Pons (tissue), 1 donor: ENCODE data around the gene HMG20A.

Source experiments
- DNase-seq: peaks from one replicate; pipeline ENCODE4 v3.0.0-alpha.2; 2016; ENCODE audit warnings: low spot score

The HMG20A gene

DNA sequence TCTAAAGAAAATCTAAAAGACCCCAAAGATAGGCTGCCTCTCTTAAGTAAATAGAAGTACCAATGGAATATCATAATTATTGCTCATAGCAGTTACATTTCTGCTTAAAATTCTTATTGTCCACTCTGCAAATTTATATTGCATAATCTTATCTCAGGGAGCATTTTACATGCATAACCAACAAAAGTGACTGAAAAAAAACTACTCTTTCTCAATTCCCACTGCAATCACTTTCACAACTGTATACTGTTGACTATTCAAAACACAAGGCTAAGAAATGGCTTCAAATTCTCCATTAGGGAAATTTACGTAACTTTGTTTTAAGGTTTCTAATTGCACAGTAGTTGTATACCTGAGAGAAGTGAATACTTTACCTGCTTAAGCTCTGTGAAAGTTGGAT, 56.3 kb downstream of the HMG20A start:
- DNase-seq = no peak

DNA sequence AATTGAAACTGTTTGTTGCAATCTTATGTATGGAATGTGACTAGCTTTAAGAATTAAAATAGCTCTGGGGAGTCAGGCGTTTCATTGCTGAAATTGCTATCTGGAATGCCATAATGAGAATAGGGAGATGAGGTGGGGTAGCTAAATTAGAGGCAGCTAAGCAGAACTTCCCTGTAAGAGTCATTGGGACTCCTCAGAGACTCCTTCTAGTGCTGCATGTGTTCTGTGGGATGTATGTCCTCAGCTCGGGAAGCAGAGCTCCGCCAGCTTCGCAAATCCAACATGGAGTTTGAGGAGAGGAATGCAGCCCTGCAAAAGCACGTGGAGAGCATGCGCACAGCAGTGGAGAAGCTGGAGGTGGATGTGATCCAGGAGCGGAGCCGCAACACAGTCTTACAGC, 57.4 kb downstream of the HMG20A start:
- no peak for DNase-seq

GRCh38 chr15:77479015-77479414, 58.3 kb downstream of the HMG20A start:
- DNase-seq = no peak

DNA sequence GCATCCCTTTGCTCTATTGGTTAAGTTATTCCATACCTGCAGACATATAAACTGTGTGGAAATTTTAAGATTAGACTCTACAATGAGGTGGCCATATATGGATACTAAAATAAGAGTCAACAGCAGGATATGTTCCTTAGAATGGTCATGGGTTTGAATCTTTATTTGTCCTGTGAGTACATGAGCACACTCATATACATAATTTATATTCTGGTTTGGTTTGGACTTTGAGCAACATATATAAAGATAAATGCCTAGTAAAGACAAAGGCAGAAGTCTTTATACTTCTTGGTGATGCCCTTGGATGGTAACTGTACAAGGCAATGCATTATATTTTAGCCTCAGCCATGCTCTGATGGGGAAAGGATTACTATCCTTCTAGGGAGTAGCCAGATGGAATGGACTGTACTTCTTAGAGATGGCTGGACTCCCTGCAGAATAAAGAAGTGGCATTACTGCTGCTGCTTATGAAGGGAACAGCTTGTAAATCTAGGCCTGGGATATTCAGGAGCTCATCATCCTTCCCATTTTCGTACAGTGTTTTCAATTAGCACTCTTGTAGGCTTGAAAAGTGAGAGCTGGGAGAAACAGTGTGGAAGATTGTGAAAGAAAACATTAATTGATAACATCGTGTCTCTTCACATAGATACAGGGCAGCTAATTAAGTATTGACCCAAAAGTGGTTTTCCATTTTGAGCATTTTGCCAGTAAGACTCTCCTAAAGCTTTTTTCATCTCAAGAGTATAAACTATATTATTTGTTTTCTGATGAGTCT, 60.4 kb downstream of the HMG20A start:
- DNase-seq = no peak

DNA sequence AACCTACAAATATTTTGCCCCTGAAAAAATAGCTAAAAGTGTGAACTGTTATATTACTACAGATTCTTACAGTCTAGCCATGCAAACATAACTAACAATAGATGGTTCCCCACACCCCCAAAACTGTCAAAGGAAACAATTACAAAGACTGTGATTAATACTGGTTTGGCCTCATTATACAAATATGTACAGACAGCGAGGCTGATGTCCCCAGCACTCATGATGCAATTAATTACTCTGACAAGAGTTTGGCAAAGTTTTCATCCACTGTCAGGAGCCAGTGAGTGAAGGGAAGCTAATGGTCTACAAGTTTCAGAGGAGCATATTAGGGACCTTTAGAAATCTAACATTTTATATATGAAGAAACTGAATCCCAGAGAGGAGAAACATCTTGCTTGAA, 61.0 kb downstream of the HMG20A start:
- no peak for DNase-seq

- DNase-seq = no peak
Observed at GRCh38 chr15:77482570-77482969, 61.9 kb downstream of the HMG20A start.

DNA sequence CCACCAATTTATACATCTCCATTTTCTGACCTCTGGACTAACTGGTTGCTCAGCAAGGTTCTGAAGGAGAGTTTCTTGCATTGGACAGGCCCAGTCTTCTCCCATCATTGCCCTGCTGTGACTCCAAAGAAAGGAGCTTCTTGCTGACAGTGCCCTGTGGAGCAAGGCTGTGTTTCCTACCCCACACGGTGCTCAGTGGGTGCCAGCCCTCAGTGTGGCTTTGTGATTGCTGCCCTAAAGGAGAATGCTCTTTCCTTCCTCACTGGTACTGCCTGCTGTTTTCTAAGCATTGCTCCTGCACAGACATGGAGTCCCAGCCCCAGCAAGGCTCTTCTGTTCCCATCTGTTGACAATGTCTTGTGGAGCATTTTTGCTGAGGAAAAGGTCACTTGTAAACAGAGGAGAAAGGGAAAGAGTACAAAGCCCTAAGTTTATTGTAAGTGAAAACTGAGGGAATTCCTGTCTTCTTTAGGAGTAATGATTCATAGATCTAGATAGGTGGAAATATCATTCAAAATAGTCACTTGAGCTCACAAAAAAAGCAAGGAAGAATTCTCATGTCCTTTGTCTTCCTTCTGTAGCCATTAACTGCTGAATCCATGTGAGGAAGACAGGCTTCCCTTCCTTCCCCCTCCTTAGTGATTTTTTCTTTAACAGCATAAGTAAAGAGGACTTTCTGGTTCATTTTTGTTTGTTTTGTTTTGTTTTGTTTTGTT, 62.9 kb downstream of the HMG20A start:
- DNase-seq = no peak

DNA sequence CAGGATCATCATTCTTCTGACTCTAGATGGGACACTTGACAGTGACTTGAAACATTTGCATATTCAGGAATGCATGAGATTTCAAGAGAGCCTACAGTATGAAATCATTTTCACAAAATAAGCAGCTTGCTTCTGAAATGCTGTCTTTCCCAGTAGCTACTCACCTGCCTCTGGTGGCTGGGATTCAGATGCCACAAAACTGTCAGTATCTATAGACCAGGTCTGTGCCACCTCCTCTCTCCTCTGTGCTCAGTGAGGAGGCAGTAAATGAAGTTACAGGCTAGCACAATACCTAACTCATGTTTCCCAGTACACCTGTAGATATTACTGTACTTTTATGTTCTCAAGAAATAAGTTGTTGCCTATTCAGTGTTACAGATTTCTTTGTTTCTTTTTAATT, 64.3 kb downstream of the HMG20A start:
- no peak for DNase-seq

DNA sequence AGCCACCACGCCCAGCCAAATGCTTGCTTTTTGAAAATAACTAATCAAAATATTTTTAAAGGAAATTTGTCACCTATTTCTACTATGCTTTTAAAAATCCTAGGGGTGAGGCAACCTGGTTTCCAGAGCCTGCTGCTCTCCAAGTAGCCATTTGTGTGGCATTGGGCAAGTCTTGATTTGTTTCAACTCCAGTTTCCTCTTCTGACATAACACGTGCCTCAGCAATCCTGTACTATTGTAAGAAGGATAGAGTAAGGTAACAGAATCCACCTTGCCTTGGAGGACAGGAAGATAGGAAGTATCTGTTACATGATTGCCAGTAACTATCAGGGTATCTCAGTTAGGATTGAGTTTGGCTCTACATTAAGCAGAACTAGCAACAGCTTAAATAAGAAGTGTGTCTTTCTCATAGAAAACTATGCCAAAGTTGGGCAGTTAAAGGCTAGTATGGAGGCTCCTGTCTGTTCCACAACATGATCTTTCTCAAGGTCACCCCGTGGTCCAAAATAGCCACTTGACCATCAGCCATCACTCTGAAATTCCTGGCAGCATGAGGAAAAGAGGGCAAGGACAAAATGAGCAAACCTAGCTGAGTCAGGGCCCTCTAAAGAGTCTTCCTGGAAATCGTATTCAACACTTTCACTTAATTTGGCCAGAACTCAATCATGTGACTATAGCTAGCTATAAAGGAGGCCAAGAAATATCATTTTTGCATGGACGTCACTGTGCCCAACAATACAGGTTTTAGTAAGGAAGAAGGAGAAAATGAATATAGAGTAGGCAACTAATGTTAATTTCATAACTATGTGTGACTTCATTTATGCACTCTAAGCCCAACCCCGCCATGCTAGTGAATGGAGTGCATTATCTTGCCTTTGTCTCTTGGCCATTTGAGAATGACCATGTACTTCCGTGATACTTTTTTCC, 66.1 kb downstream of the HMG20A start:
- no peak for DNase-seq

GRCh38 chr15:77487469-77487842, 66.8 kb downstream of the HMG20A start:
- DNase-seq = no peak

- DNase-seq = no peak
Observed at GRCh38 chr15:77487888-77488287, 67.2 kb downstream of the HMG20A start.

- no peak for DNase-seq
Observed at GRCh38 chr15:77489647-77490046, 69.0 kb downstream of the HMG20A start.

DNA sequence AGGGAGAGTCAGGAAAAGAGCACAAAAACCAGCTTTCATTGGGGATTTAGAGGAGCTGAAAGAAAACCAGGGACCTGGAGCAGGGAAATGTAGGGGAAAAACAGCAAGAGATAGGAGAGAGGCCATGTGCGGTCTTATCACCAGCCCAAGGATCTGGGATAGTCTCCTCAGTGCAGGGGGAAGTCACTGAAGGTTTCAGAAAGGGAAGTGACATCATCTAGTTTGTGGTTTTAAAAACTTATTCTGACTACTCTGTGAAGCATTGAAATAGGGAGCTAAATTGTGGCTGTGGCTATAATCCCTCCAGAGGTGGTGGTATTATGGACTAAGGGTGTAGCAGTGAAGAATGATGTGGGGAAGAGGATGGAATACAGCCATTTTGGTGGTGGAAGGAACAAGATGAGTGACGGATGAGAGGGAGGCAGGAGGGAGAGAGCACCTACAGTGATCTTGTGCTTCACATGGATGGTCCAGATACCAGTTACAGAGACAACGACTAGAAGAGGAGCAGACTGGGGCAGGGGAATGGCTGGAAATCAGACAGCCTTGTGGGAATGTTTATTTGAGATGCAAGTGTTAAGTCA, 72.7 kb downstream of the HMG20A start:
- DNase-seq = peak; percentile 42

- DNase-seq = no peak
Observed at GRCh38 chr15:77494073-77494867, 73.6 kb downstream of the HMG20A start.

DNA sequence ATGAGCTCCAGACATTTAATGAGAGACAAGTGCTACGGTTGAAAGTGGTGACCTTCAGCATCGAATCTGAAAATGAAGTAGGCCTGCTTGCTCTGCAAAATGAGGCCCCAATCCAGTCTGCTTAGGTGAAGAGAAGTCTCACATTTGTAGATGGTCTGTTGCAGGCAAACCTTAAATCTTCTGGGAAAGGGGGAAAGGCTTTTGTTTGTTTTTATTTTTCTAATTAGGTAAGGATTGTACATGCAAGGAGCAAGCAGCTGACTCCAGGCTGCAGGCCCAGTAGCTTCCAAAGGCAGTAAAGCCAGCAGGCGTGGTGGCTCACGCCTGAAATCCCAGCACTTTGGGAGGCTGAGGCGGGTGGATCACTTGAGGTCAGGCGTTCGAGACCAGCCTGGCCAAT, 74.3 kb downstream of the HMG20A start:
- DNase-seq = no peak

GRCh38 chr15:77495838-77496596, 75.3 kb downstream of the HMG20A start:
- DNase-seq = no peak

GRCh38 chr15:77496715-77497109, 76.0 kb downstream of the HMG20A start:
- peak; percentile 77 for DNase-seq

DNA sequence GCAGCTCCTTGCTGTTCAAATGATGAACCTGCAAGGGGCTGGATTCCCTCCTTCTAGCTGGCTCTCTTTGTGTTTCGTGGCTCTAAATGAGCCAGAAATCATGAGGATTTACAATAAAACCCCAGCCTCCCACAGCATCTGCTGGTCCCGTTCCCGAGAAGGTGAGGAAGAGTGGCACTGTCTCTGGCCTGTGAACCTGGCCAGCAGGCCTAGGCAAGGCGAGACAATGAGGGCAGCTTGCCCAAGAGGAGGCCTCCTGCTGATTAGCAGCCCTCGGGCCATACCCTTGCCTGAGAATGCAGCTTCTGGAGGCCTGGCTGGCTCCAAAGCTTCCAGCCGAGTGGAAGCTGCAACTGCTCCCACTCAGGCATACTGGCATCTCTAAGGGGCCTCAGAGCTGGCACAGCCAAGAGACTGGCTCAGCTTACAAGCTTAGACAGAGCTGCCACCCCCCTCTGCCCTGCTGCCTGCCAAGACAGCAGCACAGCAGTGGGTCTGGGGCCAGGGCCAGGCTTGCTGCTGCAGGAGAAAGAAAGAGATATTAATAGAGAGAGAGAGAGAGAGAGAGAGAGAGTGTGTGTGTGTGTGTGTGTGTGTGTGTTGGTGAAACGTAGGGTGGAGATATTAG, 76.5 kb downstream of the HMG20A start:
- peak; percentile 94 for DNase-seq

GRCh38 chr15:77497942-77498361, 77.3 kb downstream of the HMG20A start:
- DNase-seq = peak; percentile 80
